SK-MEL-5 (cell line): ENCODE measurements around the gene OR4D6. TPM values are rescaled to one million over a fixed set of nuclear protein-coding genes. Genes with fewer than 3 reads are reported as not detected.
"Not testable (repeated sequence)": the region's sequence is repeated elsewhere in the genome, so short reads cannot be mapped to it uniquely, and the experiment has no call there.

ENCODE experiments used
- DNase-seq: peaks from one replicate; pipeline ENCODE4 v3.0.0-alpha.2; 2016; ENCODE audit warnings: low read depth, low spot score
- in situ Hi-C: cut with HindIII; loops from 2 replicates; pipeline ENCODE4 v1.10.0; 2016; ENCODE audit warnings: low sequenced_read_pairs, high pct_unique_total_duplicates, low pct_unique_long_range_greater_than_20kb
- polyA plus RNA-seq, 2 experiments: library from polyadenylated mRNA; depleted of rRNA; stranded (reverse); fragments of >200 nt; gene quantifications; 2 replicates each; pipeline ENCODE4 v1.2.3, GENCODE V29; 2015
- total RNA-seq: library from RNA; depleted of rRNA; stranded (reverse); fragments of >200 nt; shearing (Covaris generic); gene quantifications from 2 replicates; pipeline ENCODE4 v1.2.3, GENCODE V29; 2014; rRNA removed

Gene OR4D6
- not detected in 2 replicates for total RNA-seq
- polyA plus RNA-seq (2015; cell fraction: cytosol; rRNA removed) = not detected in 2 replicates
- polyA plus RNA-seq (2015; cell fraction: nucleus; rRNA removed) = not detected in 2 replicates

GRCh38 chr11:59456661-59457060 is at the start of gene OR4D6:
Gene OR4D6, plus strand, starts transcription at chr11:59456961. Its CDS starts 0 bp downstream, at chr11:59456961.
- DNase-seq = no peak
- in situ Hi-C loops = no loop called here

DNA sequence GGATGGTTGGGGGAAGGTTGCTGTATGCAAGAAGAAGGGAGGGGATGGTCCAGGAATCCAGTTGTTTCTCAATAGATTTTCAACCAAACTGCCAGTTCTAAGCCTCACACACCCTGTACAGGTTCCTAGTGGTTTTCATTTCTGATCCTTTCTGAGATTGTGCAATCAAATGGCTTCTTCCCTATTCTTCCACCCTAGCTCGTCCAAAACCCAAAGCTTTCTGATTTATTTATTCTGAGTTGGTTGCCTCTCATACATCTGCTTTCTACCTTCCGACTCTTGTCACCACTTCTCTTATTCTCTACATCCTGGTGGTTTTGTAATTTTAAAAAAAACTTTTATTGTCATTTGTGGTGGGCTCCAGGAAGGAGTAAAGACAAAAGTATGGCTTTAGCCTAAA is 43.1 kb upstream of the OR4D6 start:
- no peak for DNase-seq
- in situ Hi-C loops = no loop called here

DNA sequence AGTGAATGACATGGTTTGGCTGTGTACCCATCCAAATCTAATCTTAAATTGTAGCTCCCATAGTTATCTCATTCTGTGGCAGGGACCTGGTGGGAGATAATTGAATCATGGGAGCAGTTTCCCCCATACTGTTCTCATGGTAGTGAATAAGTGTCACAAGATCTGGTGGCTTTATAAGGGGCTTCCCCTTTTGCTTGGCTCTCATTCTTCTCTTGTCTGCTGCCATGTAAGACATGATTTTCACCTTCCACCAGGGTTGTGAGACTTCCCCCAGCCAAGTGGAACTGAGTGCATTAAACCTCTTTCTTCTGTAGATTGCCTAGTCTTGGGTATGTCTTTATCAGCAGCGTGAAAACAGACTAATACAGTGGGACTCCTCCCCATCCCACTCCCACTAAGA is 41.6 kb upstream of the OR4D6 start:
- DNase-seq = no peak
- in situ Hi-C loops = no loop called here

GRCh38 chr11:59416613-59417012 is 40.1 kb upstream of the OR4D6 start:
- in situ Hi-C loops = no loop called here
- DNase-seq = no peak

DNA sequence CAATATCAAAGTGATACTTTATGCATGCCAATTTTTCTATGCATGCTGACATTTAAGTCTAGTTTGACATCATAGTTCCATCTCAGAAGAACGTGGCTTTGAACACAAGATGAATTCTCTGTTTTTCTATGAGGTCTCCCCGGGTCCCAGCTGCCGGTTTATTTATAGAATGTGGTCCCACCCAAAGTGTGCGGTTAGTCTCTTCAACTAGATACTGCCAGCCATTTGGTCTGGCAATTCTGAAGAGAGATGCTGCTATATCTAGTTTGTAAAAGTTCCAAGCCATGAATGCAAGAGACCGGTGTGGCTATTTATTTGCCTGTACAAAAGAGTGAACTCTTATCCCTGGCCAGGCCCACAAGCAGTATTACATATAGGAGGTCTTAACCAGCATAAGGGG is 39.7 kb upstream of the OR4D6 start:
- DNase-seq = no peak
- in situ Hi-C loops = no loop called here

- no peak for DNase-seq
- in situ Hi-C loops = no loop called here
Measured at GRCh38 chr11:59418156-59418555, 38.6 kb upstream of the OR4D6 start.

DNA sequence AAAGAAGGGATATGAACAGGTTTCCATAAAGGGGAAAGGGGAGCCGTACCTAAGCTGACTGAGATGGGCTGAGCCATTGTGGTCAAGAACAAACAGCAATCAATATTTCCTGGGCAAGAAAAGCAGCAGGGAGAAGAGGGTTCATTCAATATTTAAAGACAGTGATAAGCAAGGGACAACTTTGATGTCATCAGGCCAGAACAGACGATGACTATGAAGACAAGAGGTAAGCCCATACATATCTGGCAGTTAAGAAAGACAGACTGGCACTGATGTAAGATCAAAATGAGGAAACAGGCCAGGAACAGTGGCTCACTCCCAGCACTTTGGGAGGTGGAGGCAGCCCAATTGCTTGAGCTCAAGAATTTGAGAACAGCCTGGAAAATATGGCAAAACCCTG is 32.9 kb upstream of the OR4D6 start:
- DNase-seq = no peak
- in situ Hi-C loops = no loop called here

- in situ Hi-C loops = no loop called here
Measured at GRCh38 chr11:59425131-59425530, 31.6 kb upstream of the OR4D6 start.

GRCh38 chr11:59426361-59427067 is 30.2 kb upstream of the OR4D6 start, which contains the start of gene OR5A2:
Gene OR5A2, minus strand, starts transcription at chr11:59426413. Its CDS starts 3,460 bp downstream, at chr11:59422953.
- DNase-seq = peak; percentile 1
- in situ Hi-C loops = no loop called here

More at GRCh38 chr11:59425131-59425530, 31.6 kb upstream of the OR4D6 start:
- DNase-seq = no peak

DNA sequence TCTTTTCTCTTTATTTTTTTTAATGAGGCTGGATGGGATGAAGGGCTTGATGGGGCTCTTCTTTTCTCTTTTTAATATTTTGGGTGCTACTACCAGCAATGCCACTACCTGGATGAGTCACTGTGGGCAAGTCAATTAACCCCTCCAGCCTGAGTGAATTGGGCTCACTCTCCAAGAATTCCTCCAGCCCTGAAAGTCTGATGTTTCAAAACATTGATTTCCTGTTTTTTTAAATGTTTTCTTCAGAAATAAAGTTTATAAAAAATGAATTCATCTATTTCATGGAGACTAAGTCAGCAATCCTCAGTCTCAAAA is 29.7 kb upstream of the OR4D6 start:
- in situ Hi-C loops = no loop called here
- DNase-seq = no peak

DNA sequence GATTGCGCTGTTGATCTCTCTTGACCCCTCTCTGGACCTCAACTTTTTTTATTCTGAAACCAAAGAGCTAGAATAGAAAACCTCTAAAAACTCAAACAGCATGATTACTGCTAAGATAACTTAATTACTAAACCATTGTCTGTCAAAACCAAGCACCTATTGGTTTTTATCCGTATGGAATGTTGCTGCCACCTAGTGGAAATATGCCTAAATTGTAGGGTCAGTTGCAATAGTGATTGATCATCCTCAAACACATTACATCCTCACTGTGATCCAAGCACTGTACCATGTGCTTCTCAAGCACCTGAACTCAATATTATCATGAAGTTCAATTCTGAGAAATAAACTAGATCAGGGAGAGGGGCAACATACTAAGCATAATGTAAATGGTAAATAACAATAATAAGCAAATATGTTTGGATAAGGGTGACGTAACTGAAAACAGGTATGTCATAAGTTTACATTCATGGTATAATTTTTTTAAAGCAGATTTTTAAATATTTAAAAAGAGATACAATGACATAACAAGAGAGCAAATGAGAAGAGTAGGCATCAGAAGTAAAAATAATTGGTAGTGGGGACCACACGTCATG is 26.7 kb upstream of the OR4D6 start:
- in situ Hi-C loops = no loop called here
- peak; percentile 60 for DNase-seq

DNA sequence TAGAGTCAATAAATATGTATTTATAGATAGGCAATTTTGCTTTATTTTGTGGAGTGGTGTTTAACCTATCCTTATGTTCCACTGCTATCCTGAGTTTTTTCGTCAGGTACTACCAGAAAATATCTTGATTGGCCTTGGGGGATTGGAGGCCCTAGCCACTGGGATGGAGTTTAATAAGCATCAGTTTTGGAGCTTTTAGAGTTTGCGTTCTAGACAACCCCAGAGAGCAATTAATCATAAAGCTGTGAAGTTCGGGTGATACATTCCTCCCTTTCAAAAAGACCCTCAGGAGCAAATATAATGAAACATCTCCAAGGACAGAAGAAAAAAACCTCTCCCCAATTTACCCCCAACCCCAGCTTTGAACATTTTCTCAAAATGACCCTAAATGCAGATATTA is 20.6 kb upstream of the OR4D6 start, which contains the start of gene OR5A1:
Gene OR5A1 (plus strand): TSS at position 301 of the 400 bp plus-strand sequence. CDS start 6,700 bp downstream, outside the sequence.
- in situ Hi-C loops = no loop called here
- DNase-seq = no peak

- DNase-seq = no peak
Measured at GRCh38 chr11:59437770-59438169, 19.0 kb upstream of the OR4D6 start.

GRCh38 chr11:59445624-59446023 is 11.1 kb upstream of the OR4D6 start:
- in situ Hi-C loops, DNase-seq: not testable (repeated sequence)

More at GRCh38 chr11:59437770-59438169, 19.0 kb upstream of the OR4D6 start:
- in situ Hi-C loops = no loop called here

GRCh38 chr11:59448484-59448883 is 8.3 kb upstream of the OR4D6 start:
- in situ Hi-C loops = no loop called here
- DNase-seq = no peak

DNA sequence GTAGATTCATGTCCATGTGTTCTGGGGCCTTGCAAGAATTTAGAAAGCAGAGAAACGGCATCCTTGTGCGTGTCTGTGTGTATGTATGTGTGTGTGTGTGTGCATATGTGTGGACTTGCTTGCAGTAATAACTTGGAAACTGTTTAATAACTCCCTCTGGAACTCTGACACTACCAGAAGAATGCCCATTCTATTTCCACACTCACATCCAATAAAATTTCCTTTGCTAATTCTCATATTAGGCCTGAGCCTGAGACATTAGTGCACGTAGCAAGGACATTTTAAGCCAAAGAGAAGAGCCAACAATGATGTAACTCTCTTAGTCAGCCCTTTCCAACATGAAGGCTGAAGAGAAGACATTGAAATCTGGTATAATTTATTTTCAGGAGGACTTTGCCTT is 3.2 kb downstream of the OR4D6 start:
- in situ Hi-C loops = no loop called here

DNA sequence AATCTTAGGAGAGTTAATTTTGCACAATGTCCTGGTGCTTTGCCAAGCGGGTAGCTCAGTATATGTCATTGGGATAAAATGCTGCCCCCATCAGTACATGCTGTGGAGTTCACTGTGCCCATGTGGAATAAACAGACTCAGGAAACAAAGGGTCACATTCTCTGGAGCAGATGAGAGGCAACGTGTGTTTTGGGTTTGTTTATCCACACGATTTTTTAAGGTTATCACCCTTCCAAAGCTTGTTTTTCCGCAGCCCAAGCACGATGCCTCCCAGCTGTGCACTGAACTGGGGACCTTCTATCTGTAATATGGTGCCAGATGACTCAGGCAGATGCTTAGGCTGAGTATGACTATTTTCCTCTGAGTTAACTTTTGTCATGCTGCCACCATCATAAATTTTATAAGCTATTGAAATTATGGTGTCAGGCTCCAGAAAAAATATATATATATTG is 6.5 kb downstream of the OR4D6 start:
- peak; percentile 58 for DNase-seq
- in situ Hi-C loops = no loop called here

More for the DNA sequence above, 3.2 kb downstream of the OR4D6 start:
- no peak for DNase-seq

- no peak for DNase-seq
- in situ Hi-C loops = no loop called here
Measured at GRCh38 chr11:59473015-59473414, 16.3 kb downstream of the OR4D6 start, which contains the start of gene OR4D10. Gene OR4D10, plus strand, starts transcription at chr11:59473315. Its CDS starts 4,115 bp downstream, at chr11:59477430.

DNA sequence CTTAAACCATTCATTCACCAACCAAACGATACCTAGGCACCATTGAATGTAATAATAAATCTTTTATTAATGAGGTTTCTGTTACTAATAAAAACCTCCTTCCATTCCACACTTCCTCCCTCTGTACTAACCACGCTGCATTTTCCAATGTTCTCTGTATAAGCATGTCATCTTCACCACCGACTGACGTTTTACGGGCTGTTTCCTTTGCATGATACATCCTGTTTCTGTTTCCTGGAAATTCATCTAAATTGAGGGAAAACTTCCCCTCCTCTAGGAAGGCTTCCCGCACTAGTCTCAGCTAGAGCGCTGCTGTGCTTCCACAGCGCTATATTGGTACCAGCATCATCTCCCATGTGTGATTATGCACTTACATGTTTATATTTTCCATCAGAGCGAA is 18.4 kb downstream of the OR4D6 start:
- no peak for DNase-seq
- in situ Hi-C loops = no loop called here
